Dendritic cell treated with granulocyte-macrophage colony-stimulating factor and Interleukin-4, amounts not matched to agents 40 ng/mL and 50 ng/mL, for 4 days (primary cell): ENCODE measurements around the gene MTSS2.

Source experiments
- H3K27ac Mint-ChIP-seq: one replicate; pipeline ENCODE4 v1.8.0; 2022; ENCODE audit warnings: mild to moderate bottlenecking, mixed read lengths
- H3K27me3 Mint-ChIP-seq: one replicate; pipeline ENCODE4 v1.8.0; 2022; ENCODE audit warnings: mild to moderate bottlenecking, mixed read lengths
- H3K36me3 Mint-ChIP-seq: one replicate; pipeline ENCODE4 v1.8.0; 2022; ENCODE audit warnings: low read depth, mixed read lengths
- H3K4me1 Mint-ChIP-seq: one replicate; pipeline ENCODE4 v1.8.0; 2022; ENCODE audit warnings: low read depth, mixed read lengths
- H3K4me3 Mint-ChIP-seq: one replicate; pipeline ENCODE4 v1.8.0; 2022; ENCODE audit warnings: mild to moderate bottlenecking, moderate library complexity, mixed read lengths
- H3K9me3 Mint-ChIP-seq: one replicate; pipeline ENCODE4 v1.8.0; 2022; ENCODE audit warnings: mixed read lengths
- intact Hi-C: fragments of 100-400 bp; cut with micrococcal nuclease; formaldehyde crosslinking; loops from one replicate; pipeline ENCODE4 v1.15.0; 2022

MTSS2 gene

DNA sequence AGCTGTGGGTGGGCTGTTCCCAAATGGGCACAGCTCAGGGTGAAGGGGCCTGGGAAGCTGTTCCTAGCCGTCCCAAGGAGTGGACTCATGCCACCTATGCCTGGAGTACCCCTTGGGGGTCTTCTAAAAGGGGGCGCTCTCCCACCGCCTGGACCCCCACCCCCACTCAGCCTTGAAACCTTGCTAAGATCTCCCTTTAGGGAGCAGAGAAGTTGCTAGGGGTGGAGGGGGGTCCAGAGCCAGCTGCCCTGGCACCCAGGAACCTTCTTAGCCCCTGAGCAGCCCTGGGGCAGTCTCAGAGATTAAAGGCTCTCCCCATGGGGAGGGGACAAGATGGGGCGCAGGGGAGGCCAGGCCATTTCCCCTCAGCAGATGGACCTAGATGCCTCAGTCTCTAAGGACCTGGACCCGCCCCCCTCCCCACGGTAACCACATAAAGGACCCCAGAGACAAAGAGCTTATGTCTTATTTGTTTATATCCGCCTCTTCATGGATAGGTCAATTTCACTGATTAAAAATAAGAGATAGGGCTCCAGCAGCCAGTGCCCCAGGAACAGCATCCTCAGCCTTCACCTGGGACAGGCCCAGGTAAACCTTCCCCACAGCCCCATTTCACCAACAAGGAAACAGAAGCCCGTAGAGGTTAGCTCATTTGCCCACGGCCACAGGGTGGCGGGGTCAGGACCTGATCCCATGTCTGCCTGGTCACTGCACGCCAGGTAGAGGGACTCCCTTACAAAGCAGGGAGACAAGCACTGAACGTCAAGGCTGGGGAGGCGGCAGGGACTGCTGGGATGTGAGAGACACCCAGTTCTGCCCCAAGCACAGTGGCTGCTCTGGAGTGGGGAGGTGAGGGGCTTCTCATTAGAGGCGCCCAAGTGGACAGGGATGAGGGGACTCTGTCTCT is 3.4 kb downstream of the MTSS2 start:
- no peaks in the 10 kb centered on the region for H3K9me3 Mint-ChIP-seq
- intact Hi-C loops: no loop called here
- peaks cover 28% of the 10 kb centered on the region for H3K27me3 Mint-ChIP-seq
- no peak overlapping the region for H3K4me3 Mint-ChIP-seq
- H3K27ac Mint-ChIP-seq: no peak overlapping the region
- peaks cover 7% of the 10 kb centered on the region for H3K36me3 Mint-ChIP-seq
- H3K4me1 Mint-ChIP-seq: no peaks in the 10 kb centered on the region

DNA sequence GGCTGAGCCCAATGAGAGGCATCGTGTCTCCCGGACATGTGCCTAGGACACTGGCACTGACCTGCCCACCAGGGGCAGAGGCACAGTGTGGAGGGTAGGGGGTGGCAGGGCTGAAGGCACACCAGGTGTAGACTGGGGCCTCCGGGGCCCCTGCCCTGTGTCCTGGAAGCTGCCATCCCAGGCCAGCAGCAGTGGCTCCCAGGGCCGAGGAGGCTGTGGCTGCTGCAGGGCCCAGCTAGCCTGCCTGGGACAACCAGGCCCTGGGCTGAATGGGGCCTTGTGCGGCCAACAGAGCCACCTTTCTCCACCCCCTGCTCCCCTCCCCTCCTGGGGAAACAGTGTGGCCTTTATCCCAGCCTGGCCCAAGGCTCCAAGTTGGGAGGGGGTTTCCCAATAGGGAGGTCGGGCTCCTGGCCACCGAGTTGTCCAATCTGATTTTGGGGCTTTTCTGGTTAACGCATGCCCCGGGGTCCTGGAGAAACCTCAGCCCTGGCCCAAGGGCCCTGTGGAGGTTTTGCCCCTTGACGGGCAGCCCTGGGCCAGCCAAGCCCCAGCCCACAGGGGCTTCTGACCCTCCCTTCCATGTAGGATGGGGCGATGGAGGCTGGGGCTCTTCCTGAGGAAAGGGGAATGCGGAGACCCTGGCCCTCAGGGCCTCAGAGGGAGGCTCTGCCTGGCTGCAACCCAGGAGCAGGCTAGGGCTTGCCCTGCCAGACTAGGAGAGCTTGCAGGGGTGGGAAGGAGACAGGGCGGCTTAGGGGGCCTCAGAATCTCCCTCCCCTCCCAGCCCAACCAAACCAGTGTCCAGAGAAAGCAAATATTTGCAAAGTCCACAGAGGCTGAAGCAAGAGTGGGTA is 4.2 kb downstream of the MTSS2 start:
- no peaks in the 10 kb centered on the region for H3K36me3 Mint-ChIP-seq
- H3K9me3 Mint-ChIP-seq: no peaks in the 10 kb centered on the region
- H3K27me3 Mint-ChIP-seq: peaks cover 20% of the 10 kb centered on the region
- intact Hi-C loops: no loop called here
- H3K4me1 Mint-ChIP-seq: no peaks in the 10 kb centered on the region
- no peak overlapping the region for H3K4me3 Mint-ChIP-seq
- H3K27ac Mint-ChIP-seq: no peak overlapping the region

DNA sequence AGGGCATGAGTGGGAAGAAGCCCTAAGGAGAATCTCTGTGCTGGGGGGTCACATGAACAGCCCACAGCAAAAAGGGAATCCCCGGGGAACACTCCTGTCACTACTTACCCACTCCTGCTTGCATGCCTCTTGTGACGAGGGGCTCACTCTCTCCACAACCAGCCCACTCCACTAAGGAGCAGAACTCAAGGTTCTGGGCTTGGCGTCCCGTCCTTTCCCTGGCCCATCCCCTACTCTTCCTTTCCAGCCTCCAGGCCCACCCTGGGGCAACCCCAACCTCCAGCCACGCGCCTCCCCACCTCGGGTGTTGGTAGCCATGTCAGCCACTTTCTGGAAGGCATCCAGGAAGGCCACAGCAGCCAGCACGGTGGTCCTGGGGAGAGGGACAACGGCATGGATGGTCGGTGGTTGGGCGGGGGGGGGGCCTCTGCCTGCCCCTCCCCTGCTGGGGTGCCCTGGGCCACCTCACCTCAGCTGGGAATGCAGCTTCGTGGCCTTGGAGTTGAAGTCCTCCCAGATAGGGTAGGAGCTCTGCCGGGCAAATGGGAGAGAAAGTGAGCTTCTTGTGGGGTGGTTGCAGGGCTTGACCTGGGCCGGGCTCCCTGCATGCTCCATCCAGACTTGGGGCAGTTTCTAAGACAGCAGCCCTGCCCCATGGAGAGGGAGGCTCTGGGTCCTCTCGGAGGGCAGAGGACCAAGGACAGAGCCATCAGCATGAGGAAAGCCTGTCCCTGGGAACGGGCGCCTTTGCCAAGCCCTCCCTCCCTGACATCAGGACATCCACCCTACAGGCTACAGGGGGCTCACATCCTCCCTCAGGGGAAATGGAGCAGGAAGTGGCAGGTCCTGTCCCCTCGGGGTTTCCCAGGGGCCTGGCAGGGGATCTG is 5.1 kb downstream of the MTSS2 start:
- Mint-ChIP-seq H3K27me3 (peaks cover 15% of the 10 kb centered on the region), H3K9me3 (no peaks in the 10 kb centered on the region), H3K4me3 (no peak overlapping the region), H3K4me1 (no peaks in the 10 kb centered on the region), H3K36me3 (no peaks in the 10 kb centered on the region), H3K27ac (no peak overlapping the region)
- intact Hi-C loops: no loop called here

DNA sequence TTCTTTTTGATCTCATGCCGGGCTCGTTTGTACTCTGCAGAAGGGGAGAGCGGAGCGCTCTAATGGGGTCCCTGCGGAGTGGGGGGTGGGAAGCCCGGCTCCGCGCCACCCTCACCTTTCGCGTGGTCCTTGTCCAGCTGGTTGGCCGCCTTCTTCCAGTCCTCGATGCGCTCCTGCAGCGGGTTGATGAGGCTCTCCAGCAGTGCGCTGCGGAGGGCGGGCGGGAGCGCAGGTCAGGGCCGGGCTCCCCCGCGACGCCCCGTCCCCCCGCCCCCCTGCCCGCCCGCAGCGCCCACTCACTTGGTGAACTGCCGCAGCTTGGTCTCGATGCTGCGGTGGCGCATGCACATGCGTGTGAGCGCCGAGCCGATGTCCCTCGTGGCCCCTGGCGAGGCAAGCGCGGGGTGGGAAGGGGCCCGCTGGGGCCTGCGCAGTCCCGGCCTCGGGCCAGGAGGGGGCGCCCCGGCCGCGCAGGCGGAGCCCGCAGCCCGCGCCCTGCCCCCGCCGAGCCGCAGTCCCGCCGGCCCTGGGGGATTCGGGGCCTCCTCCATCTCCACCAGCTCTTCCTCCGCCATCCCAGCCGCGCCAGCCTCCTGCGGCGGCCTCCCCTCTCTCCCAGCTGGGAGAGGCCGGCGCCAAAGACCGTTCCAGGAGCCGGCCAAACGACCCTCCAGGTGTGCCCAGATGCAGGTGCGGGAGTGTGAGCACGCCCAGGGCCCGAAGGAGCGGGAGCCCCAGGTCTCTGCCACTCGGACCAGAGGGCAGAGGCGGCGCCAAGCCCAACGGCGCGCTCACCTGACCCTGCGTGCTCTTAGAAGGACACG is 6.0 kb downstream of the MTSS2 start:
- no peaks in the 10 kb centered on the region for H3K4me1 Mint-ChIP-seq
- peaks cover 10% of the 10 kb centered on the region for H3K27me3 Mint-ChIP-seq
- H3K27ac Mint-ChIP-seq: no peak overlapping the region
- no peak overlapping the region for H3K4me3 Mint-ChIP-seq
- no peaks in the 10 kb centered on the region for H3K36me3 Mint-ChIP-seq
- intact Hi-C loops: no loop called here
- no peaks in the 10 kb centered on the region for H3K9me3 Mint-ChIP-seq

DNA sequence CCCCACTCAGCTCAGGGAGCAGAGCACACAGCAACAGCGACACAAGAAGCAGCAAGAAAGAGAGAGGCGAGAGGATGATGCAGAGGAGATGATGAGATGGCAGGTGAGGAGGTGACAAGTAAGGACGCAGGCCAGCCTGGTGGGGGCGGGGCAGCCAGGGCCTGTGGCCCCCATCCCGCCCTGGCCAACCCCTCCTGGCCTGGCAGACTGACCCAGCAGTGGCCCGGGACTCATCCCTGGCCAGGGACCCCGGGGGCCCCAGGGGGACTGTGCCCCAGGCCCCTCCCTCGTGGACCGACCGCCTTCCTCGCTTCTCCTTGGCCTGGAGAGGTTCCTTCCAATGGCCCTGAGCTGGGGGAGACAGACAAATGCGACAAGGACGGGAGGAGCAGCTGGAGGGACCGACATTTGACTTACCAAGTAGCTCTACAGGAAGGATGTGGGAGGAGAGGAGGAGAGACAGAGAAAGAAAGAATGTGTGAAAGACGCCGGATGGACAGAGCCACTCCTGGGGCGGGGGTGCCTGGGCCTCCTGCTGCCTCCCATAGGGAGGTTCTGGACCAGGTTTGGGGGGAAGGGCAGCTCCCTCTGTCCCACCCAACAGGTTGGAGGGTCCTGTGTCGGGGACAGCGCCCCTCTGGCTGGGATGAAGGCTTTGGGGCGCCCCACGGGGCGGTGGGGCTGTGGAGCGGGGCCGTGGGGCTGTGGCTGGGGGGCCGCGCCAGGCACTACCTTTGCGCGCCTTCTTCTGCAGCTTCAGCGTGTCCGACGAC is 6.8 kb downstream of the MTSS2 start:
- Mint-ChIP-seq H3K36me3 (peaks cover 3% of the 10 kb centered on the region), H3K4me3 (no peak overlapping the region), H3K27ac (no peak overlapping the region), H3K9me3 (no peaks in the 10 kb centered on the region), H3K4me1 (no peaks in the 10 kb centered on the region), H3K27me3 (peaks cover 3% of the 10 kb centered on the region)
- intact Hi-C loops: no loop called here

DNA sequence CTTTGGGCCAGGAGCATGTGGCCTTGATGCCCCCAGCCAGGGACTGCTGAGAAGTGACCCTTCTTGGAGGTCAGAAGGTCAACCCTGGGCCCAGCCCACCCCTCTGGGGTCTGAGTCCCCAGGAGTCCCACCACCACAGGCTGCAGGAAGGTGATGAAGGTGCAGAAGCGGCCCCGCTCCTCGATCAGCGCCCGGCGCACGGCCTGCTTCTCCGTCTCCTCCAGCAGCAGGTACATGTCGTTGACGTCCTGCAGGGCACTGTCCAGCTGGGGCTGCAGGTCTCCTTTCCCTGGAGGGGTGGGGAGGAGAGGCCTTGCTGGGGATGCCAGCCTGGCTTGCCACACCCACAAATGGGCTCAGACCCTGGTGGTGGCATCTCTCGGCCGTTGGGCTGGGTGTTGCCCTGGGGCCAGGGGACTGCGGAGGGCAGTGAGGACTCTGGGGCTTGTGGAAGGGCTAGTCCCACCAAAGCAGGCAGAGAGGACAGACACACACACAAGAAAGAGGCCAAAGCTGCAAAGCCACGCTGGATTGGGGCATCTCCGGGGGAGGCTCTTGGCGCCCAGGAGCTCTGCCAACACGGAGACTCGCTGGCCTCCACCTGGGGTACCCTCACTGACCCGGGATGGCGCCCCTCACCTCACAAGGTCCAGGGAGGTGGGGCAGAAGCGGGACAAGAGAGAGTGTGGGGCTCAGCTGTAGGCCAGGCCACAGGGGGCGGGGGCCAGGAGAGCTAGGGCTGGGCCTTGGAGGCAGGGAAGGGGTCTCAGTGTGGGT is 7.5 kb downstream of the MTSS2 start:
- H3K27me3 Mint-ChIP-seq: no peaks in the 10 kb centered on the region
- H3K36me3 Mint-ChIP-seq: peaks cover 4% of the 10 kb centered on the region
- H3K4me1 Mint-ChIP-seq: no peaks in the 10 kb centered on the region
- no peak overlapping the region for H3K27ac Mint-ChIP-seq
- no peak overlapping the region for H3K4me3 Mint-ChIP-seq
- intact Hi-C loops: no loop called here
- H3K9me3 Mint-ChIP-seq: no peaks in the 10 kb centered on the region

DNA sequence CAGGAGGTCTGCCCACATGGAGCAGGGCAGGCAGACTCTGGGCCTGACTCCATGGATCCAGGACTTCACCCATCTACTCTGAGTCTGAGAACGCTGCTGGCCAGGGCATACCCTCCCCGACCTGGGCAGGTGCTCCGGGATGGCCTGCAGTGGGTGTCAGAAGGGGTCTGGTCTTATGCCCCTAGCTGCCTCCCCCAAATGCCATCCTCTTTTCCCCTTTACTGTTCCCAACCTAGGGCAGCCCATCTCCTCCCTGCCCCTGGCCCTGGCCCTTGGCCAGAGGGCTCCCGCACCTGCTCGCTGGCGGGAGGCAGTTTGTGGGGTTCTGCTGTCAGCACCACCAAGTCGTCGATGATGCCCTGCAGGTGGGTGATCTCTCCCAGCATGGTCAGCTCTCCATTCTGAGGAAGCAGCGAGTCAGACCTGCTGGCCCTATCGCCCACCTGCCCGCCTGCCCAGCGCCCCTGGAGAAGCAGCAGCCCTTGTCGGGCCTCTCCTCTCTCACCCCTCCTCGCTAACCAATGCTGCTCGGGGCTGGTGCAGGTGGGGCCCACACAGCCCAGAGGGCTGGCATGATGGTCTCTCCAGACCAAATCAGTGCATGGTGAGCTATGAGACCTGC is 8.2 kb downstream of the MTSS2 start:
- Mint-ChIP-seq H3K4me3 (no peak overlapping the region), H3K36me3 (peaks cover 10% of the 10 kb centered on the region), H3K4me1 (no peaks in the 10 kb centered on the region), H3K27me3 (no peaks in the 10 kb centered on the region), H3K27ac (no peak overlapping the region), H3K9me3 (no peaks in the 10 kb centered on the region)
- intact Hi-C loops: no loop called here

DNA sequence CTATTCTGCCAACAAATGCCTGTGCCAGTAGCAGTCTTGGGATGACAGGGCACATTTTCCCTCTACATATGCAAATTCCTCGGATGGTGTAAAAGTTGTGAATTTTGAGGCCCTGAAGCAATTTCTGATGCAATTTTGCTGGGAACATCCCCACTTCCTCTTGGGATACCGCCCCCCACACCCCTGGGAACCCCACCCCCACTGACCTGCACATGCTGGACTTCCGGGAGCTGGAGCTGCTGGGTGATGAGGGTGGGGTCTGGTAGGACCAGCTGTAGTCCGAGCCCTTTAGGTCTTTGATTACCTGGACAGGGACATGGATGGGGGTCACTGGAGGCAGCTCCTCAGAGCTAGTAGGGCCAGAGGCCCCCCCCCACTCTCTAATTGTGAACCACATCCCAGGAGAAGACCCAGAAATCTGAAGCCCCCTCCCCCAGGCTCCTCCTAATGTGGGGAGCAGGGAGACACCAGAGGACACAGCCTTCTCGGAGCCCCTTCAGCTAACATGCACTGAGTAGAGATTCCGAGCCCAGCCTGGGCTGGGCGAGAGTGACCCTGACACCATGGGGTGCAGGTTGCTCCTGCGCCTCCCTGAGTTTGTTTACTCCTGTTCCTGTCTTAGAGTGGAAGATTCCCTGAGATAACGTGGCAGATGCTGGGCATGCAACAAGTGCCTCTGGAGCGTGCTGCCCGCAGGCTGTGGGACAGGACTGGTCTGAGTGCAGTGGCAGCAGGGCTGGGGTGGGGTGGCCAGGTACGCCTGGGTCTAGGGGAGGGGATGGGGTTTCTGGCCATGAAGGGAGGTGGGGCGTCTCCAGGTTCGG is 9.0 kb downstream of the MTSS2 start:
- no peak overlapping the region for H3K27ac Mint-ChIP-seq
- H3K27me3 Mint-ChIP-seq: no peaks in the 10 kb centered on the region
- H3K36me3 Mint-ChIP-seq: peaks cover 10% of the 10 kb centered on the region
- H3K9me3 Mint-ChIP-seq: no peaks in the 10 kb centered on the region
- H3K4me1 Mint-ChIP-seq: no peaks in the 10 kb centered on the region
- intact Hi-C loops: no loop called here
- no peak overlapping the region for H3K4me3 Mint-ChIP-seq

DNA sequence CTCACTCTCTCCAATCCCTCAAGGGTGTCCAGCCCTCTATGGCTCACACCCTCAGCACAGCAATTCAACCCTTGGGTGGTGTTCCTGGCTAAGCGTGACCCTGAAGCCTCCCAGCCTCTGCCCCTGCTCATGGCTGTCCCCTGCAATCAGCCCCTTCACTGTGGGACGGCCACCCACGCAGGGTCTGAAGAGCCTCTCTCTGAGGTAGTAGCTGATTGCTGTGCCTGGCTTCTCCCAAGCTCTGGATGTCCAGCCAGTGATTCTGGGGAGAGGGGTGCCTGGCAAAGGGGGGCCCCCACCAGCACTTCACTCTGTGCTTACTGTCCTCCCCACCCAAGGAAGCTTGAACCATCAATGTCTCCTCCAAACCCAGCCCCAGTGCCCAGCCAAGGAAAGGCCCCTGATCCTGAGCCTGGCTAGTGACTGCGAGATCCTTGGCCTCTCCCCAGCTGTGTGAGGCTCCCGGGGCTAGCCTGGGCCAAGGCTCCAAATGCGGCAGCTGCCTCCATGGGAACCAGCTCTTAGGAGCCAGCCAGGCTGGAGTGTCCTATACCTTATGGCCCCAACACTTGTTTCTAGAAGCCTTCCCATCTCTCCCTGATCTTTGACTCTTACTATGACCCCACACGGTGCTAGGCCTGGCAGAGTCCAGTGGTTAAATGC is 9.9 kb downstream of the MTSS2 start:
- Mint-ChIP-seq H3K4me3 (no peak overlapping the region), H3K27me3 (no peaks in the 10 kb centered on the region), H3K27ac (no peak overlapping the region), H3K36me3 (peaks cover 10% of the 10 kb centered on the region), H3K9me3 (no peaks in the 10 kb centered on the region), H3K4me1 (no peaks in the 10 kb centered on the region)
- intact Hi-C loops: no loop called here

DNA sequence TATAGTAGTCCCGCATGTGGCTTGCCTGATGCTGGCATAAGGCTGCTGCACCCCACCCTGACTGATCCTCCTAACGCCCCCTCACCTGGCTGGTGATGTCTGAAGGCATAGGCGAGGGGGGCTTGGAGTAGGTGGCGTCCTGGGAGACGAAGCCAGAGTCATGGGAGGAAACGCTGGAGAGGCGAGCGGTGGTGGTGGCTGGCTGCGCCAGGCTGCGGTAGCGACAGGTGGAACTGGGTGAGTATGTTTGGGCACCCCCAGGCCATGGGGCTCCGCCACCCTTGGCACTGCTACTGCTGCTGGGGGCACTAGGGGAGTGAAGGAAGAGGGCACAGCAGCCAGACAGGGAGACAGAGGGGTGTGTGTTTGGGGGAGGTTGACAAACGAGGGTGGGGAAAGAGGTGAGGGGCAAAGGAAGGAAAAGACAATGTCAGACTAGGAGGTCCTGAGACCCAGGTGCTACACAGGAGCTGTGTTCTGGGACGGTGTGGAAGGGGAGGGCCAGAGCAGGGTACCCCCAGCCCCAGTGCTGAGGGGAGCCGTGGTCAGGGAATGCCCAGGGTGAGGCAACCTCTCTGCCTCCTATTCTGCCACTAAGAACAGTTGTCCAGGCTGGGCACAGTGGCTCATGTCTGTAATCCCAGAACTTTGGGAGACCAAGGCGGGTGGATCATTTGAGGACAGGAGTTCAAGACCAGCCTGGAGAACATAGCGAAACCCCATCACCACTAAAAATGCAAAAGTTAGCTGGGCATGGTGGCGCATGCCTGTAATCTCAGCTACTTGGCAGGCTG is 11.4 kb downstream of the MTSS2 start:
- no peak overlapping the region for H3K27ac Mint-ChIP-seq
- H3K27me3 Mint-ChIP-seq: no peaks in the 10 kb centered on the region
- intact Hi-C loops: no loop called here
- no peaks in the 10 kb centered on the region for H3K4me1 Mint-ChIP-seq
- no peak overlapping the region for H3K4me3 Mint-ChIP-seq
- peaks cover 10% of the 10 kb centered on the region for H3K36me3 Mint-ChIP-seq
- no peaks in the 10 kb centered on the region for H3K9me3 Mint-ChIP-seq
